ENCODE results near the gene RPS10. TPM values are rescaled to one million over a fixed set of nuclear protein-coding genes. Genes with fewer than 3 reads are reported as not detected.

RPS10 gene
- total RNA-seq (1,000 to 10,000 TPM; 1,466 to 3,151 (median 2,905) TPM), polyA plus RNA-seq (1,000 to 10,000 TPM; 1,999 to 2,306 TPM), total RNA-seq (18.4 reads per million, percentile 48 among the genes with 10 or more reads in this experiment)

DNA sequence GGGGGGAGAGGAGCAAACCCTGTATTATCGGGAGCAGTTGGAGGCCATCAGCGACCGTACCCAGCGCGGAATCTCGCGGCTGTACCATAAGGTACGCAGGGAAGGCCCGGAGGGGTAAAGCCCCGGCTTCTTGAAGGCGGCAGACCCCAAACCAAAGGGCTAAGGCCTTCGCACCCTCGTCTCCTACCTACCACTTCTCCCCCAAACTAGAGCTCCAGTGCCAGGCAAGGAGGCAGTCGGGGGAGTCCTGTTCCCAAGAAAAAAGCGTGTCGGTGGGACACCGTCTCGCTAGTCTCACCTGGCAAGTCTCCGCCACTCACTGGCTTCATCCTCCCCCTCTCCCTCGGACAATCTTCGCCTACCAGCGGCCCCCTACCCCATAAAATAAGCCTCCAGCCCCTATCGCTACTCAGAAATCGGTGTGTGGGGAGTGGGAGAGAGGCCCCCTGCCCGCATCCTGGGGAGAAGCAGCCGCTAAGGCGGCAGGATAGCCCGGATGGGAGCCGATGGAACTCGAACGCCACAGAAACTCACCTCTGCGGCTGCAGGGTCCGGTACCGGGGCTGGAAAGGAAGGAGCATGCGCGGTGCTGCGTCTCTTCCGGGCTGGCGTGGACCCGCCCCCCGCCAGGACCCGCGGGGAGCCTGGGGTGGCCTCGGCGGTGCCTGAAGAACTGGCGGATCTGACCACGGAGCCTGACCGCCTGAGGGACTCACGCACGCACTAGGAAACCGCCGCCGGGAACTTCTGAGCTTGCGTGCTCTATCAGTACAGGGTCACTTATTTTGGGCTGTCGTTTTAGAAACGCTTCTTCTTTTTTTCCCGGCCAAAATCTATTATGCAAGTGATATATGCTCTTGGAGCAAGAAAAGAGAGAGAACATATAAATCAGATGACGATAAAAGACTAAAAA is at the start of gene RPS10:
RPS10 (minus strand) TSS at position 572 of the 913 bp plus-strand sequence. CDS start 848 bp downstream, outside the sequence.
- Mint-ChIP-seq H3K27me3 (peaks cover 0 to 3% (median 0%) of the 10 kb centered on the region in 5 donors), H3K27ac (peak within 1 kb of the TSS; percentile 95 to 99 (median 98)), H3K4me3 (peak within 1 kb of the TSS; percentile 93 to 99 (median 97)), H3K4me1 (peaks cover 13 to 43% (median 31%) of the 10 kb centered on the region in 7 donors), H3K36me3 (peaks cover 0 to 27% (median 8%) of the 10 kb centered on the region in 5 donors), H3K9me3 (peaks cover 0 to 2% (median 0%) of the 10 kb centered on the region in 11 donors)
- Histone ChIP-seq H3K36me3 (ENCODE audit: control insufficient read depth in 2 of 3, insufficient read depth in 3 of 3, low read length in 3 of 3) (peaks cover 9 to 46% (median 19%) of the 10 kb centered on the region in 3 experiments), H3K27me3 (ENCODE audit: control insufficient read depth in 2 of 2, insufficient read depth in 2 of 2, low read length in 2 of 2) (no peaks in the 10 kb centered on the region), H3K4me3 (ENCODE audit: low read length) (peak within 1 kb of the TSS; percentile 98), H3K27ac (ENCODE audit: low read depth, low read length) (peak within 1 kb of the TSS; percentile 93), H3K4me1 (ENCODE audit: control insufficient read depth in 2 of 2, insufficient read depth in 2 of 2, low read length in 2 of 2) (peaks cover 7 to 18% of the 10 kb centered on the region in 2 donors), H3K9me3 (ENCODE audit: control insufficient read depth in 2 of 3, low read length in 3 of 3) (no peaks in the 10 kb centered on the region)
- DNase-seq (peak; percentile 80 to 94 (median 88)), ATAC-seq (peak; percentile 100)
- ChIA-PET CTCF (interaction anchor here (0.6 to 2.1 kb wide), 6 partner anchors 11 to 1376 kb away, joined by 3 to 5 read pairs (median 4); no protein-coding TSS in a partner anchor), POLR2A (interaction anchor here (0.6 to 3.8 kb wide), 16 partner anchors 10 to 1889 kb away, joined by 3 to 20 read pairs (median 4); partner anchors contain the start of genes BLTP3A, HMGA1 and SMIM29)
- intact Hi-C loops (cut with micrococcal nuclease), result loop anchor here (1.0 to 5.0 kb wide), 8 partner anchors 33 to 832 kb away; partner anchors contain the start of genes NUDT3 (in 2 of the 2), SMIM29 (in 2 of the 2), ANKS1A (in 1 of the 2) and HMGA1 (in 1 of the 2)

GRCh38 chr6:34475238-34475682 is 49.4 kb upstream of the RPS10 start:
- no peak overlapping the region for H3K27ac Mint-ChIP-seq
- Histone ChIP-seq H3K9me3 (ENCODE audit: control insufficient read depth in 2 of 3, low read length in 3 of 3) (no peaks in the 10 kb centered on the region), H3K27ac (ENCODE audit: low read depth, low read length) (no peak overlapping the region), H3K4me3 (ENCODE audit: low read length) (no peak overlapping the region), H3K27me3 (ENCODE audit: control insufficient read depth in 2 of 2, insufficient read depth in 2 of 2, low read length in 2 of 2) (no peaks in the 10 kb centered on the region), H3K4me1 (ENCODE audit: control insufficient read depth in 2 of 2, insufficient read depth in 2 of 2, low read length in 2 of 2) (no peaks in the 10 kb centered on the region), H3K36me3 (ENCODE audit: control insufficient read depth in 2 of 3, insufficient read depth in 3 of 3, low read length in 3 of 3) (no peaks in the 10 kb centered on the region)
- peaks cover 0 to 4% (median 0%) of the 10 kb centered on the region in 5 donors for H3K27me3 Mint-ChIP-seq
- peaks cover 0 to 5% (median 0%) of the 10 kb centered on the region in 11 donors for H3K9me3 Mint-ChIP-seq
- ATAC-seq (no peak), DNase-seq (no peak)
- H3K4me3 Mint-ChIP-seq, result no peak overlapping the region
- H3K36me3 Mint-ChIP-seq, result no peaks in the 10 kb centered on the region
- ChIA-PET CTCF (no interaction called here), POLR2A (no interaction called here)
- intact Hi-C loops (cut with micrococcal nuclease), result no loop called here
- peaks cover 0 to 2% (median 0%) of the 10 kb centered on the region in 7 donors for H3K4me1 Mint-ChIP-seq

DNA sequence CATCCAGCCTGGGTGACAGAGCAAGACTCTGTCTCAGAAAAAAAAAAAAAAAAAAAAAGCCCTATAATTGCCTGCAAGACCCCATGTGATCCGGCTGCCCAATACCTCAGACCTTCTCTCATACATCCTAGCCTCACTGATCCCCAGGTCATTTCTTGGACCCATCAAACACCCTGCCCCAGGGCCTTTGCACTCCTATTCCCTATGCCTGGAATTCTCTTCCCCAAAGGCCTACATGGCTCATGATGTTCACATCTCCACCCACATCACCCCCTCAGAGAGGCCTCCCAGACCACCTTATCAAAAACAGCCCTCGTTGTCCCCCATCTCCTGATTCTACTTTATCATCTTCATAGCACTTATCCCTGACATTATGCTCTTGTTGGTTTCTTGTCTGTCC is 48.9 kb upstream of the RPS10 start:
- ChIA-PET POLR2A (no interaction called here), CTCF (no interaction called here)
- Mint-ChIP-seq H3K9me3 (peaks cover 0 to 5% (median 0%) of the 10 kb centered on the region in 11 donors), H3K4me1 (peaks cover 0 to 2% (median 0%) of the 10 kb centered on the region in 7 donors), H3K27ac (peak overlapping the region in 1 of 9 donors; percentile 43), H3K4me3 (no peak overlapping the region), H3K36me3 (no peaks in the 10 kb centered on the region), H3K27me3 (peaks cover 0 to 4% (median 0%) of the 10 kb centered on the region in 5 donors)
- H3K9me3 ChIP-seq (ENCODE audit: control insufficient read depth in 2 of 3, low read length in 3 of 3), result no peaks in the 10 kb centered on the region
- no peaks in the 10 kb centered on the region for H3K27me3 ChIP-seq (ENCODE audit: control insufficient read depth in 2 of 2, insufficient read depth in 2 of 2, low read length in 2 of 2)
- no peak overlapping the region for H3K4me3 ChIP-seq (ENCODE audit: low read length)
- DNase-seq (no peak), ATAC-seq (no peak)
- no peak overlapping the region for H3K27ac ChIP-seq (ENCODE audit: low read depth, low read length)
- H3K4me1 ChIP-seq (ENCODE audit: control insufficient read depth in 2 of 2, insufficient read depth in 2 of 2, low read length in 2 of 2), result no peaks in the 10 kb centered on the region
- intact Hi-C loops (cut with micrococcal nuclease), result no loop called here
- H3K36me3 ChIP-seq (ENCODE audit: control insufficient read depth in 2 of 3, insufficient read depth in 3 of 3, low read length in 3 of 3), result no peaks in the 10 kb centered on the region

DNA sequence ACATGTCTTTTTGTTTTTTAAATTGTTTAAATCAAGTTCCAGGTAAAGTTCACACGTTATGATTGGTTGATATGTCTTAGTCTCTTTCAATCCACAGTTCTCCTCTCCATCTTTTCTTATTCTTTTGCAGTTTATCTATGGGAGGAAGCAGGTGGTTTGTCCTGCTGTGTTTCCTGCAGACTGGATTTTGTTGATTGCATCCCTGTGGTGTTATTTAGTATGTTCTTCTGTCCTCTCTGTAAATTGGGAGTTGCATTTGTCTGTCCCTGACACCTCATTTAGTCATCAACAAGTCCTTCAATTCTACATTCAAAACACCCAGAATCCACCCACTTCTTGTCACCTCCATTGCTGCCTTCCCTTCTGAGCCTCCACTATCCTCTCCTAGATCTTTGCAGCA is 48.1 kb upstream of the RPS10 start:
- Mint-ChIP-seq H3K9me3 (peaks cover 0 to 5% (median 0%) of the 10 kb centered on the region in 11 donors), H3K27ac (no peak overlapping the region), H3K4me3 (no peak overlapping the region), H3K27me3 (peaks cover 0 to 4% (median 0%) of the 10 kb centered on the region in 5 donors), H3K36me3 (no peaks in the 10 kb centered on the region), H3K4me1 (peaks cover 0 to 2% (median 0%) of the 10 kb centered on the region in 7 donors)
- DNase-seq (no peak), ATAC-seq (no peak)
- Histone ChIP-seq H3K9me3 (ENCODE audit: control insufficient read depth in 2 of 3, low read length in 3 of 3) (no peaks in the 10 kb centered on the region), H3K36me3 (ENCODE audit: control insufficient read depth in 2 of 3, insufficient read depth in 3 of 3, low read length in 3 of 3) (no peaks in the 10 kb centered on the region), H3K4me1 (ENCODE audit: control insufficient read depth in 2 of 2, insufficient read depth in 2 of 2, low read length in 2 of 2) (no peaks in the 10 kb centered on the region), H3K27ac (ENCODE audit: low read depth, low read length) (no peak overlapping the region), H3K4me3 (ENCODE audit: low read length) (no peak overlapping the region), H3K27me3 (ENCODE audit: control insufficient read depth in 2 of 2, insufficient read depth in 2 of 2, low read length in 2 of 2) (no peaks in the 10 kb centered on the region)
- intact Hi-C loops (cut with micrococcal nuclease), result no loop called here
- ChIA-PET POLR2A (no interaction called here), CTCF (no interaction called here)

DNA sequence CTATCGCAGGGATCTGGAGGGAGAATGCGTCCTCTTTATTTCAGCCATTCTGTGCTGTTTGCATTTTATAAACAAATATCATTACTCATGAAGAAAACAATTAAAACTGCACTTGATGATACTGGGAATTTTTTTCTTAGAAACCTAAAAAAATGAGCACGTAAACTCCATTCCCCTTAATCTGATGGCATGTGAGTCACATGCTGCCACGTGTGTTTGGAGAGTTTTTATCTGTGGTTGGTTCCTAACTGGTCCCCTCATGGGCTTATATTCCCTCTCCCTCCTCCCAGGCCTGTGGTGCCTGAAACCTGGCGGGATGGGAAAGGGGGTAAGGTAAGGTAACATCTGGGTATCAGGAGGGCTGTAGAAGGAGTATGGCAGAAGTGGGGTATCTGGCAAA is 46.6 kb upstream of the RPS10 start:
- Histone ChIP-seq H3K4me3 (ENCODE audit: low read length) (no peak overlapping the region), H3K27me3 (ENCODE audit: control insufficient read depth in 2 of 2, insufficient read depth in 2 of 2, low read length in 2 of 2) (no peaks in the 10 kb centered on the region), H3K4me1 (ENCODE audit: control insufficient read depth in 2 of 2, insufficient read depth in 2 of 2, low read length in 2 of 2) (no peaks in the 10 kb centered on the region), H3K9me3 (ENCODE audit: control insufficient read depth in 2 of 3, low read length in 3 of 3) (no peaks in the 10 kb centered on the region), H3K36me3 (ENCODE audit: control insufficient read depth in 2 of 3, insufficient read depth in 3 of 3, low read length in 3 of 3) (no peaks in the 10 kb centered on the region), H3K27ac (ENCODE audit: low read depth, low read length) (no peak overlapping the region)
- H3K4me3 Mint-ChIP-seq, result no peak overlapping the region
- intact Hi-C loops (cut with micrococcal nuclease), result no loop called here
- H3K4me1 Mint-ChIP-seq, result peaks cover 0 to 2% (median 0%) of the 10 kb centered on the region in 7 donors
- DNase-seq, result no peak
- H3K27ac Mint-ChIP-seq, result no peak overlapping the region
- CTCF ChIA-PET, result interaction anchor here (0.6 kb wide), 1 partner anchor 9 kb away, joined by 3 read pairs; no protein-coding TSS in a partner anchor
- peaks cover 0 to 5% (median 0%) of the 10 kb centered on the region in 11 donors for H3K9me3 Mint-ChIP-seq
- POLR2A ChIA-PET, result no interaction called here
- peaks cover 0 to 6% (median 3%) of the 10 kb centered on the region in 5 donors for H3K27me3 Mint-ChIP-seq
- ATAC-seq, result no peak
- H3K36me3 Mint-ChIP-seq, result no peaks in the 10 kb centered on the region

- Histone ChIP-seq H3K36me3 (ENCODE audit: control insufficient read depth in 2 of 3, insufficient read depth in 3 of 3, low read length in 3 of 3) (no peaks in the 10 kb centered on the region), H3K9me3 (ENCODE audit: control insufficient read depth in 2 of 3, low read length in 3 of 3) (no peaks in the 10 kb centered on the region), H3K27ac (ENCODE audit: low read depth, low read length) (no peak overlapping the region), H3K27me3 (ENCODE audit: control insufficient read depth in 2 of 2, insufficient read depth in 2 of 2, low read length in 2 of 2) (no peaks in the 10 kb centered on the region), H3K4me3 (ENCODE audit: low read length) (no peak overlapping the region), H3K4me1 (ENCODE audit: control insufficient read depth in 2 of 2, insufficient read depth in 2 of 2, low read length in 2 of 2) (no peaks in the 10 kb centered on the region)
- POLR2A ChIA-PET, result no interaction called here
- peaks cover 9 to 27% (median 12%) of the 10 kb centered on the region in 5 donors for H3K27me3 Mint-ChIP-seq
- peaks cover 0 to 8% (median 4%) of the 10 kb centered on the region in 7 donors for H3K4me1 Mint-ChIP-seq
- no peak for DNase-seq
- no peaks in the 10 kb centered on the region for H3K36me3 Mint-ChIP-seq
- no peak overlapping the region for H3K4me3 Mint-ChIP-seq
- intact Hi-C loops (cut with micrococcal nuclease), result no loop called here
- no peak for ATAC-seq
- CTCF ChIA-PET, result no interaction called here
- H3K27ac Mint-ChIP-seq, result no peak overlapping the region
- peaks cover 0 to 5% (median 0%) of the 10 kb centered on the region in 11 donors for H3K9me3 Mint-ChIP-seq
Observed at GRCh38 chr6:34469499-34469898, 43.6 kb upstream of the RPS10 start.

Data from naive thymus-derived CD4-positive, alpha-beta T cell (primary cell).